Measurements from ENCODE around the gene PPP3CA. TPM values are rescaled to one million over a fixed set of nuclear protein-coding genes. Genes with fewer than 3 reads are reported as not detected.
A peak's percentile ranks its signal among the peaks of the same experiment; 100 is the strongest.

PPP3CA gene
- total RNA-seq, 6 experiments from 2014 or later = 12.1 to 14.5 (median 13.1) TPM

DNA sequence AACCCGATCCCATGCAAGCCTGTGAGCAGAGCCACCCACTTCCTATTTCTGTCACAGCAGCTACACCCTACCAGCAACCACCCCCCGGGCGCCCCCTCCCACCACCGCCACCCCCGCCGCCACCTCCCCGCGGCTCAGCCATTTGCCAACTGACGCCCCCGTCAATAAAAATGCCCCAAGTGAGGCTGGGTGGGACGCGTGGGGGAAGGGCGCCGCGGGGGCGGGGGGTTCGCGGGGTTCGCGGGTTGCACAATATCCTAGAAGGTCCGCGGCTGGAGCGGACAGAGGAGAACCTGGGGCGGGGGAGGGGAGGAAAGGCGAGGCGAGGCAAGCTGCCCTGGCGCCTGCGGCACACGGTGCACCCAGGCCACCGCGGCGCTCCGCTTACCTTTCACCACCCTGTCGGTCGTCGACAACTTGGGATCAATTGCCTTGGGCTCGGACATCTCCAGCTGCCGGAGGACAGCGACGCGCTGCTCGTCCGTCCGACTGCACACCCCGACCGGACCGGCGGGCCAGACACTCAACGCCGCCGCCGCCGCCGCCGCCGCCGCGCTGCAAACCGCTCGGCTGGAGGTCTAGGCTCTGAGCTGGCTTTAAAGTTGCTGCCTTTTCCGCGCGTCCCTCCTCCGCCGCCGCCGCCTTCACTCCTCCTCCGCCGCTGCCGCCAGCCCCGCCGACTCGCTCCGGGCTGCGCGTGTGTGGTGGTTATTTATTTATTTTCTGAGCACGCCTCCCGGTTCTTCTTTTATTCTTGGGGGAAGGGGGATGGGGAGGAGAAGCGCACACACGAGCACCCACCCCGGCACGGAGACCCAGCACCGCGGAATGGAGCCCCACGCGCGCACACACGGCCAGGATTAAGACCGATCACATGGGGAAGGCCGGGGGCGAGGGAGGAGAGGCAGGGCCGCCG is 717 bp downstream of the PPP3CA start:
- TF ChIP-seq, protein P1, sequence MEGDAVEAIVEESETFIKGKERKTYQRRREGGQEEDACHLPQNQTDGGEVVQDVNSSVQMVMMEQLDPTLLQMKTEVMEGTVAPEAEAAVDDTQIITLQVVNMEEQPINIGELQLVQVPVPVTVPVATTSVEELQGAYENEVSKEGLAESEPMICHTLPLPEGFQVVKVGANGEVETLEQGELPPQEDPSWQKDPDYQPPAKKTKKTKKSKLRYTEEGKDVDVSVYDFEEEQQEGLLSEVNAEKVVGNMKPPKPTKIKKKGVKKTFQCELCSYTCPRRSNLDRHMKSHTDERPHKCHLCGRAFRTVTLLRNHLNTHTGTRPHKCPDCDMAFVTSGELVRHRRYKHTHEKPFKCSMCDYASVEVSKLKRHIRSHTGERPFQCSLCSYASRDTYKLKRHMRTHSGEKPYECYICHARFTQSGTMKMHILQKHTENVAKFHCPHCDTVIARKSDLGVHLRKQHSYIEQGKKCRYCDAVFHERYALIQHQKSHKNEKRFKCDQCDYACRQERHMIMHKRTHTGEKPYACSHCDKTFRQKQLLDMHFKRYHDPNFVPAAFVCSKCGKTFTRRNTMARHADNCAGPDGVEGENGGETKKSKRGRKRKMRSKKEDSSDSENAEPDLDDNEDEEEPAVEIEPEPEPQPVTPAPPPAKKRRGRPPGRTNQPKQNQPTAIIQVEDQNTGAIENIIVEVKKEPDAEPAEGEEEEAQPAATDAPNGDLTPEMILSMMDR (IDR thresholded peaks at IDR 0.05) = no peak
- TF ChIP-seq POLR2A (IDR thresholded peaks at IDR 0.05) = no peak

DNA sequence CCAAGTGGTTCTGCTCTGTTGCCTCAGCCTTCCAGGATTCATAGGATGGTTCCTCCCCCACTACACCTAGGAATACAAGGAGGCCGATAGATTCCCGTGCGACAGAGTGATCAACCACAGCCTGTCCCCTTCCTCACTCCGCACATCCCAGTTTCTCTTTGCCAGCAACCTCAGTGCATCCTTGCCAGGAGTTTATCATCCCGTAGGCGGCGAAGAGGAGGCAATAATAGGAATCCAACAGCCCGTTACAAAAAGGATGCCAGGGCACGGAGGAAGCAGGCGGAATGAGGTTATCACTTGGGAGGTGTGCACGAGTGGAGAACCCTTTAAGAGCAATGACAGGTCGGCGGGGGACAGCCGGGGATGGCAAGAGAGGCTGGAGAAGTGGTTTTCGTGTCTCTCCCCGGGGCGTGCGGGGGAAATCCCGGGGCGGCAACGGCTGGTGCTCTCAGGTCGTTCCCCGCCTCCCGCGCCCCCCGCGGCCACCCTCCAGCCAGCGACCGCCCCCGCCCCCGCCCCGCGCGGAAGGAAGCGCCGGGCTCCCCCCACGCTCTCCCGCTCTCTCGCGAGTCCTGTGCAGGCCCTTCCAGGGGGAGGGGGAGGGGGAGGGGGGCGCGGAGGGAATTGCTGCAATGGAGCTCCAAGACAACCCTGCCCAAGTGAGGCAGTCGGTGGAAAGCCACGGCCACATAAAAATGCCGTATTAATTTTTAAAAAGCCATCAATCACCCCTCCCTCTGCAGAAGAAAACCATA is 1.6 kb downstream of the PPP3CA start:
- H3K9me3 ChIP-seq = no peaks in the 10 kb centered on the region
- H3K4me1 ChIP-seq = no peaks in the 10 kb centered on the region
- H3K27ac ChIP-seq = peak overlapping the region; percentile 81 to 89 (median 82)
- intact Hi-C loops (cut with DNase I) = no loop called here
- no peaks in the 10 kb centered on the region for H3K36me3 ChIP-seq
- ATAC-seq = no peak
- TF ChIP-seq, protein P1 (IDR thresholded peaks at IDR 0.05) = no peak
- TF ChIP-seq POLR2A (IDR thresholded peaks at IDR 0.05) = no peak
- no peaks in the 10 kb centered on the region for H3K27me3 ChIP-seq
- peak; percentile 54 to 69 (median 60) for DNase-seq
- WGBS (ENCODE audit: insufficient coverage, low coverage, low lambda C conversion rate, missing lambda C conversion rate) = 4% methylated on average over 18 of the region's 45 CpGs
- H3K4me3 ChIP-seq = peak overlapping the region; percentile 70 to 87 (median 86)

More for the DNA sequence above, 717 bp downstream of the PPP3CA start:
- H3K9me3 ChIP-seq = no peaks in the 10 kb centered on the region
- peak overlapping the region; percentile 81 to 89 (median 82) for H3K27ac ChIP-seq
- peak; percentile 74 to 80 (median 76) for DNase-seq
- ATAC-seq = peak; percentile 24 to 48 (median 45)
- H3K36me3 ChIP-seq = no peaks in the 10 kb centered on the region
- no peaks in the 10 kb centered on the region for H3K4me1 ChIP-seq
- intact Hi-C loops (cut with DNase I) = no loop called here
- H3K27me3 ChIP-seq = no peaks in the 10 kb centered on the region
- WGBS (ENCODE audit: insufficient coverage, low coverage, low lambda C conversion rate, missing lambda C conversion rate) = 0% methylated on average over 29 of the region's 93 CpGs
- H3K4me3 ChIP-seq = peak overlapping the region; percentile 70 to 87 (median 86)

DNA sequence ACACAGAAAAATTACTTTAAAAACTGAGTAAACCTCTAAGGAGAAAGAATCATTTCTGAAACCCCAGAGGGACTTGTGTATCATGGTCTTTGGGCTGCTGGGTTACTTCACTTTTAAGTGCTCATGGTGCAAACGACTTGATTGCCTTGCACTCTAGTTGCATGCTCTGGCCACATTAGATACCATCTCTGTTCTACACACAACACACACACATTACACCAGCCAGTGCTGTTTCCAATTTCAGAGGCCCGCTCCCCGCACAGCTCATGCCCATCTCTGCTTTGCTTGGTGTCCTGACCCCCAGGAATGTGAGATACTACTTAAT is 2.1 kb downstream of the PPP3CA start:
- Histone ChIP-seq H3K27me3 (no peaks in the 10 kb centered on the region), H3K4me1 (no peaks in the 10 kb centered on the region), H3K27ac (no peak overlapping the region), H3K36me3 (no peaks in the 10 kb centered on the region), H3K9me3 (no peaks in the 10 kb centered on the region), H3K4me3 (peak overlapping the region; percentile 70 to 87 (median 86))
- DNase-seq (no peak), ATAC-seq (no peak)
- WGBS (ENCODE audit: insufficient coverage, low coverage, low lambda C conversion rate, missing lambda C conversion rate) = 11% methylated on average over 3 of the region's 3 CpGs
- intact Hi-C loops (cut with DNase I) = no loop called here
- TF ChIP-seq, protein P1 (IDR thresholded peaks at IDR 0.05) = no peak
- TF ChIP-seq POLR2A (IDR thresholded peaks at IDR 0.05) = no peak

DNA sequence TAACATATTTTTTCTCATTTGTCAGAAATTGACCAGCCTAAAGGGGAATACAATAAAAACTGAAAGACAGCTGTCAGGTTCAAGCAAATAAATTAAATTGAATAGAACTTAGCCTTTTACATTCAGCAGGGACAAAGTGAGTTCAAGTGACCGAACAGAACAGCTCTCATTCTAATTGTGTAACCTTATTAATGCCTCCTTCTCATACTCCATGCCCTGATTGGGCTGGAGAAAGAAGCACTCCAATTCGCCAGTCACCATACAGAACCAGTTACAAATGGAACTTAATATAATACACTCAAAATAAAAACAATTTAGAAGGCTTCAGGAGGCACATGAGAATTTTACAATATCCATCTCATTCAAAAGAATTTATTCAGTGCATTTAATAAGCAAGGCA is 8.0 kb downstream of the PPP3CA start:
- Histone ChIP-seq H3K4me3 (no peak overlapping the region), H3K36me3 (no peaks in the 10 kb centered on the region), H3K27me3 (no peaks in the 10 kb centered on the region), H3K27ac (no peak overlapping the region), H3K4me1 (peaks cover 0 to 3% (median 0%) of the 10 kb centered on the region in 4 donors), H3K9me3 (no peaks in the 10 kb centered on the region)
- 93% methylated on average over 2 of the region's 2 CpGs for WGBS (ENCODE audit: insufficient coverage, low coverage, low lambda C conversion rate, missing lambda C conversion rate)
- intact Hi-C loops (cut with DNase I) = no loop called here
- no peak for ATAC-seq
- TF ChIP-seq POLR2A (IDR thresholded peaks at IDR 0.05) = no peak
- TF ChIP-seq, protein P1 (IDR thresholded peaks at IDR 0.05) = no peak
- no peak for DNase-seq

Data from right lobe of liver (tissue), 6 donors.